H9 (cell line): ENCODE data around the gene RORC. TPM values are rescaled to one million over a fixed set of nuclear protein-coding genes. Genes with fewer than 3 reads are reported as not detected.

Experiments
- DNase-seq: peaks from one replicate; pipeline ENCODE4 v3.0.0-alpha.2; 2017
- H2AFZ ChIP-seq: one replicate; pipeline ENCODE4 v1.6.1; 2013; ENCODE audit warnings: mild to moderate bottlenecking, low read length, control low read depth, moderate library complexity
- H2AK5ac ChIP-seq: 2 replicates; pipeline ENCODE4 v1.6.1; 2013; ENCODE audit warnings: low read length, control low read depth, mixed read lengths; ENCODE audit not compliant: insufficient read length
- H2BK120ac ChIP-seq: one replicate; pipeline ENCODE4 v1.6.1; 2013; ENCODE audit warnings: low read depth, mild to moderate bottlenecking, low read length, control low read depth, inconsistent platforms; ENCODE audit not compliant: poor library complexity, severe bottlenecking
- H2BK12ac ChIP-seq: 2 replicates; pipeline ENCODE4 v1.6.1; 2013; ENCODE audit warnings: low read length, control low read depth, mixed read lengths, low read depth; ENCODE audit not compliant: insufficient read length
- H2BK15ac ChIP-seq: 2 replicates; pipeline ENCODE4 v1.6.1; 2013; ENCODE audit warnings: low read depth, low read length, control low read depth
- H2BK20ac ChIP-seq: one replicate; pipeline ENCODE4 v1.6.1; 2013; ENCODE audit warnings: low read depth, mild to moderate bottlenecking, low read length, control low read depth, inconsistent platforms; ENCODE audit not compliant: poor library complexity, severe bottlenecking
- H2BK5ac ChIP-seq: 2 replicates; pipeline ENCODE4 v1.6.1; 2013; ENCODE audit warnings: low read length, control low read depth, mixed read lengths; ENCODE audit not compliant: insufficient read length
- H3K14ac ChIP-seq: 2 replicates; pipeline ENCODE4 v1.6.1; 2013; ENCODE audit warnings: low read length, control low read depth; ENCODE audit not compliant: insufficient read depth
- H3K18ac ChIP-seq: 2 replicates; pipeline ENCODE4 v1.6.1; 2013; ENCODE audit warnings: low read depth, mild to moderate bottlenecking, mixed read lengths, low read length, control low read depth; ENCODE audit not compliant: insufficient read length
- H3K23ac ChIP-seq: 2 replicates; pipeline ENCODE4 v1.6.1; 2013; ENCODE audit warnings: low read length, control low read depth, mixed read lengths, low read depth; ENCODE audit not compliant: insufficient read length
- H3K23me2 ChIP-seq: 2 replicates; pipeline ENCODE4 v1.6.1; 2013; ENCODE audit warnings: low read depth, mild to moderate bottlenecking, mixed read lengths, low read length, control low read depth; ENCODE audit not compliant: insufficient read length, poor library complexity, severe bottlenecking
- H3K27ac ChIP-seq: 2 replicates; pipeline ENCODE4 v1.5.1; 2013; ENCODE audit warnings: low read length, control low read depth, mixed read lengths, low read depth; ENCODE audit not compliant: insufficient read length
- H3K27me3 ChIP-seq: 2 replicates; pipeline ENCODE4 v1.6.1; 2013; ENCODE audit warnings: low read length, control low read depth, inconsistent platforms; ENCODE audit not compliant: insufficient read depth
- H3K4ac ChIP-seq: 2 replicates; pipeline ENCODE4 v1.6.1; 2013; ENCODE audit warnings: low read depth, mild to moderate bottlenecking, control low read depth, inconsistent platforms, low read length, moderate library complexity
- H3K4me1 ChIP-seq: 2 replicates; pipeline ENCODE4 v1.6.1; 2013; ENCODE audit warnings: low read length, control low read depth, inconsistent platforms; ENCODE audit not compliant: insufficient read depth
- H3K4me2 ChIP-seq: 2 replicates; pipeline ENCODE4 v1.6.1; 2013; ENCODE audit warnings: low read length, control low read depth, mixed read lengths; ENCODE audit not compliant: insufficient read length, insufficient read depth
- H3K56ac ChIP-seq: 2 replicates; pipeline ENCODE4 v1.6.1; 2013; ENCODE audit warnings: low read depth, mild to moderate bottlenecking, mixed read lengths, low read length, control low read depth; ENCODE audit not compliant: insufficient read length
- H3K79me1 ChIP-seq: 2 replicates; pipeline ENCODE4 v1.6.1; 2013; ENCODE audit warnings: low read depth, mild to moderate bottlenecking, moderate library complexity, low read length, control low read depth, inconsistent platforms; ENCODE audit not compliant: insufficient read depth, poor library complexity, severe bottlenecking
- H3K79me2 ChIP-seq: 2 replicates; pipeline ENCODE4 v1.6.1; 2013; ENCODE audit warnings: low read length, control low read depth, inconsistent platforms; ENCODE audit not compliant: insufficient read depth
- H3K9ac ChIP-seq: 2 replicates; pipeline ENCODE4 v1.6.1; 2013; ENCODE audit warnings: low read length, control low read depth, mixed read lengths; ENCODE audit not compliant: insufficient read length; ENCODE audit errors: extremely low read depth
- H3K9me3 ChIP-seq: one replicate; pipeline ENCODE4 v1.6.1; 2013; ENCODE audit warnings: low read depth, low read length, inconsistent platforms; ENCODE audit not compliant: control insufficient read depth
- H3T11ph ChIP-seq: one replicate; pipeline ENCODE4 v1.6.1; 2013; ENCODE audit warnings: mild to moderate bottlenecking, low read length, control low read depth, inconsistent platforms
- H4K20me1 ChIP-seq: one replicate; pipeline ENCODE4 v1.6.1; 2013; ENCODE audit not compliant: control insufficient read depth, insufficient read length, insufficient read depth
- H4K5ac ChIP-seq: 2 replicates; pipeline ENCODE4 v1.6.1; 2013; ENCODE audit warnings: low read depth, mild to moderate bottlenecking, mixed read lengths, low read length, control low read depth; ENCODE audit not compliant: insufficient read length
- H4K8ac ChIP-seq: replicated peaks from 2 replicates; pipeline ENCODE4 v1.6.1; 2013; ENCODE audit warnings: low read length, control low read depth, mixed read lengths, low read depth; ENCODE audit not compliant: insufficient read length
- H4K91ac ChIP-seq: 2 replicates; pipeline ENCODE4 v1.6.1; 2013; ENCODE audit warnings: low read depth, mild to moderate bottlenecking, moderate library complexity, mixed read lengths, low read length, control low read depth; ENCODE audit not compliant: insufficient read length
- H3K27ac Mint-ChIP-seq, 3 experiments: 2 replicates in 2 of 3; 3 replicates in 1 of 3; pipeline ENCODE4 v1.8.0; 2020 to 2021; ENCODE audit warnings: mixed read lengths in 3 of 3, mild to moderate bottlenecking in 1 of 3, moderate library complexity in 1 of 3
- H3K27me3 Mint-ChIP-seq: 2 replicates; pipeline ENCODE4 v1.8.0; 2021; ENCODE audit warnings: low read depth, mild to moderate bottlenecking, moderate library complexity, mixed read lengths
- H3K36me3 Mint-ChIP-seq, 3 experiments: 2 replicates in 2 of 3; 3 replicates in 1 of 3; pipeline ENCODE4 v1.8.0; 2020 to 2021; ENCODE audit warnings: low read depth in 3 of 3, mixed read lengths in 3 of 3; ENCODE audit not compliant: insufficient read depth in 1 of 3
- H3K4me1 Mint-ChIP-seq, 2 experiments: 2 replicates each; pipeline ENCODE4 v1.8.0; 2020; ENCODE audit warnings: mixed read lengths in 2 of 2
- H3K4me3 Mint-ChIP-seq, 2 experiments: 2 replicates in 1 of 2; 3 replicates in 1 of 2; pipeline ENCODE4 v1.8.0; 2020 to 2021; ENCODE audit warnings: mild to moderate bottlenecking in 2 of 2, mixed read lengths in 2 of 2, moderate library complexity in 1 of 2
- H3K9me3 Mint-ChIP-seq, 2 experiments: 2 replicates in 1 of 2; 3 replicates in 1 of 2; pipeline ENCODE4 v1.8.0; 2020; ENCODE audit warnings: mild to moderate bottlenecking in 2 of 2, mixed read lengths in 2 of 2, moderate library complexity in 1 of 2
- WGBS: extraction: QIAGEN DNeasy Blood & Tissue Kit; methylation state at CpG from one replicate; pipeline ENCODE4 v1.1.7; 2013; ENCODE audit warnings: missing lambda C conversion rate, low lambda C conversion rate, mixed read lengths; ENCODE audit not compliant: insufficient read length; ENCODE audit errors: extremely low coverage; 5-methylcytosine and 5-hydroxymethylcytosine counted together
- total RNA-seq: library from RNA; stranded (reverse); gene quantifications from 2 replicates; pipeline ENCODE4 v1.2.1, GENCODE V29; 2021
- TF ChIP-seq, protein P1 (sequence below): fragments of 200-600 bp; sonication (generic); conservative IDR thresholded peaks from 3 replicates; pipeline ENCODE4 v1.8.0; 2021; ENCODE audit warnings: antibody characterized with exemption, mild to moderate bottlenecking

Gene RORC
- total RNA-seq, 1 experiment from 2014 or later = 0.52 TPM

DNA sequence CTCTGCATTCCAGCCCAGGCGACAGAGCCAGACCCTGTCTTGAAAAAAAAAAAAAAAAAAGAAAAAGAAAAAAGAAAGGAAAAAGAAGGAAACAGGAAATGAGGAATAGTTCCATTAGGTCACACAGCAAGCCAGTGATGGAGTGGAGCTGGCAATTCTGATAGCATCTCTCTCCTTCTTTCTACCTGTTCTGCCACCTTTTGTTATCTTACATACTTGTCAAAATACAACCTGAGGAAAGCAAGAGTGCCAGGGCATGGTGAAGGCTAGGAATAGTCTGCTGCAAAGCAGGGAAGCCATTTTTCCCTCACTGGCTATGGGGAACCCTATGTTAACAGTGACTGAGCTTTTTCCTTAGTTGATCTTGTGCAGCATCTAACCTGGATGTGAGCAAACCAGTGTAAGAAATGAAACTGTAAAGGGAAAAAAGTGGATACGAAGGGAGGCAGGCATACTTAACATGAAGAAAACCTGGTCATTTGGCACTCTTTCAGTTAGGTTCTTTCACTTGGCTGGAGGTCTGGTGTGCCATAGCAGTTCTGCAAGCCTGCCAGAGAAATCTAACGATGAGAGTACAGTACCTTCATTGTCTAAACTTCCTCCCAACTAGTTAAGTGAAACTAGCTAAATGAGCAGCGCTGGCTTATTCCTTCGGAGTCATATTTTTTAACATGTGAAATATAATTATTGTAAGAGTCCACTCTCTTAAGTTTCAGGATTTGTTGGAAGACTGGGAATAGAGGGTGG lies 39.9 kb upstream of the RORC start:
- Histone ChIP-seq H3K27ac (no peak overlapping the region), H4K20me1 (no peaks in the 10 kb centered on the region), H3K79me1 (no peaks in the 10 kb centered on the region), H3K14ac (no peak overlapping the region), H2AFZ (no peak overlapping the region), H3K18ac (no peak overlapping the region), H3K27me3 (no peaks in the 10 kb centered on the region), H3K9ac (no peak overlapping the region), H2BK120ac (no peak overlapping the region), H4K5ac (no peak overlapping the region), H3K9me3 (no peaks in the 10 kb centered on the region), H3K4ac (no peak overlapping the region), H3K4me1 (no peaks in the 10 kb centered on the region), H2BK20ac (no peak overlapping the region), H2AK5ac (no peak overlapping the region), H3K4me2 (no peak overlapping the region), H3T11ph (no peak overlapping the region), H2BK12ac (no peak overlapping the region), H3K23ac (no peak overlapping the region), H4K8ac (no peak overlapping the region), H4K91ac (no peak overlapping the region), H3K79me2 (no peaks in the 10 kb centered on the region), H2BK15ac (no peak overlapping the region), H2BK5ac (no peak overlapping the region), H3K23me2 (no peaks in the 10 kb centered on the region), H3K56ac (no peak overlapping the region)
- no peaks in the 10 kb centered on the region for H3K9me3 Mint-ChIP-seq
- no peak for DNase-seq
- TF ChIP-seq, protein P1, sequence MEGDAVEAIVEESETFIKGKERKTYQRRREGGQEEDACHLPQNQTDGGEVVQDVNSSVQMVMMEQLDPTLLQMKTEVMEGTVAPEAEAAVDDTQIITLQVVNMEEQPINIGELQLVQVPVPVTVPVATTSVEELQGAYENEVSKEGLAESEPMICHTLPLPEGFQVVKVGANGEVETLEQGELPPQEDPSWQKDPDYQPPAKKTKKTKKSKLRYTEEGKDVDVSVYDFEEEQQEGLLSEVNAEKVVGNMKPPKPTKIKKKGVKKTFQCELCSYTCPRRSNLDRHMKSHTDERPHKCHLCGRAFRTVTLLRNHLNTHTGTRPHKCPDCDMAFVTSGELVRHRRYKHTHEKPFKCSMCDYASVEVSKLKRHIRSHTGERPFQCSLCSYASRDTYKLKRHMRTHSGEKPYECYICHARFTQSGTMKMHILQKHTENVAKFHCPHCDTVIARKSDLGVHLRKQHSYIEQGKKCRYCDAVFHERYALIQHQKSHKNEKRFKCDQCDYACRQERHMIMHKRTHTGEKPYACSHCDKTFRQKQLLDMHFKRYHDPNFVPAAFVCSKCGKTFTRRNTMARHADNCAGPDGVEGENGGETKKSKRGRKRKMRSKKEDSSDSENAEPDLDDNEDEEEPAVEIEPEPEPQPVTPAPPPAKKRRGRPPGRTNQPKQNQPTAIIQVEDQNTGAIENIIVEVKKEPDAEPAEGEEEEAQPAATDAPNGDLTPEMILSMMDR = no peak
- no CpG with 5 or more reads among the region's 5 CpGs for WGBS
- H3K4me3 Mint-ChIP-seq = no peak overlapping the region
- peaks cover 15% of the 10 kb centered on the region in 2 experiments for H3K4me1 Mint-ChIP-seq
- H3K27me3 Mint-ChIP-seq = peaks cover 20% of the 10 kb centered on the region
- H3K27ac Mint-ChIP-seq = no peak overlapping the region
- H3K36me3 Mint-ChIP-seq = peaks cover 3 to 6% (median 4%) of the 10 kb centered on the region in 3 experiments; a peak in 3 of 7 replicates
